CD4-positive, alpha-beta T cell (primary cell): ENCODE results near the gene TLCD3A. TPM values are rescaled to one million over a fixed set of nuclear protein-coding genes. Genes with fewer than 3 reads are reported as not detected.

Source experiments
- ATAC-seq: fragments of 200-7000 bp; cut with Tn5 transposase; one replicate; pipeline ENCODE4 v1.10.0; 2022; ENCODE audit warnings: mild to moderate bottlenecking; ENCODE audit not compliant: poor library complexity
- CTCF ChIA-PET: fragments of 350-600 bp; sonication (Branson Sonifier 250); formaldehyde crosslinking; loops from one replicate; lab custom pipeline; 2021; ENCODE audit warnings: antibody characterized with exemption, inconsistent platforms; lab: Charles Lee
- POLR2A ChIA-PET: fragments of 350-600 bp; sonication (Branson Sonifier 250); formaldehyde crosslinking; loops from one replicate; lab custom pipeline; 2021; ENCODE audit warnings: antibody characterized with exemption, inconsistent platforms; lab: Charles Lee
- DNase-seq, 14 experiments: peaks; one replicate each; pipeline ENCODE4 v3.0.0-alpha.2; 2013 to 2020; ENCODE audit warnings: mixed read lengths in 2 of 14
- H3K27ac ChIP-seq, 2 donors: one replicate each; pipeline versions ENCODE4 v1.5.1 to v1.7.0; 2013; ENCODE audit warnings: low read length in 2 of 2, low read depth in 1 of 2, mild to moderate bottlenecking in 1 of 2
- H3K27me3 ChIP-seq, 2 experiments: 1 replicate in 1 of 2; 2 replicates in 1 of 2; pipeline versions ENCODE4 v1.6.1 to v1.7.0; 2013; ENCODE audit warnings: low read length in 2 of 2, control low read depth in 1 of 2, mild to moderate bottlenecking in 1 of 2, moderate library complexity in 1 of 2; ENCODE audit not compliant: insufficient read depth in 2 of 2, control insufficient read depth in 1 of 2
- H3K36me3 ChIP-seq: one replicate; pipeline ENCODE4 v1.6.1; 2013; ENCODE audit warnings: low read length, control low read depth; ENCODE audit not compliant: insufficient read depth
- H3K4me1 ChIP-seq: one replicate; pipeline ENCODE4 v1.6.1; 2013; ENCODE audit warnings: low read length, control low read depth; ENCODE audit not compliant: insufficient read depth
- H3K4me3 ChIP-seq: one replicate; pipeline ENCODE4 v1.5.1; 2013; ENCODE audit warnings: mild to moderate bottlenecking, low read length, moderate library complexity
- H3K9me3 ChIP-seq, 2 experiments: 1 replicate in 1 of 2; 2 replicates in 1 of 2; pipeline versions ENCODE4 v1.6.1 to v1.7.0; 2013; ENCODE audit warnings: low read length in 2 of 2, mild to moderate bottlenecking in 2 of 2, control low read depth in 1 of 2, moderate library complexity in 1 of 2; ENCODE audit not compliant: control insufficient read depth in 1 of 2, insufficient read depth in 1 of 2
- H3K27ac Mint-ChIP-seq: one replicate; pipeline ENCODE4 v1.8.0; 2020; ENCODE audit warnings: mixed read lengths
- H3K27me3 Mint-ChIP-seq: one replicate; pipeline ENCODE4 v1.8.0; 2021; ENCODE audit warnings: mixed read lengths
- H3K36me3 Mint-ChIP-seq: one replicate; pipeline ENCODE4 v1.8.0; 2021; ENCODE audit warnings: low read depth, mixed read lengths
- H3K4me1 Mint-ChIP-seq: one replicate; pipeline ENCODE4 v1.8.0; 2021; ENCODE audit warnings: low read depth, mixed read lengths
- H3K4me3 Mint-ChIP-seq: one replicate; pipeline ENCODE4 v1.8.0; 2020; ENCODE audit warnings: mild to moderate bottlenecking, mixed read lengths
- H3K9me3 Mint-ChIP-seq: one replicate; pipeline ENCODE4 v1.8.0; 2020; ENCODE audit warnings: mixed read lengths
- CTCF ChIP-seq: fragments of 200-600 bp; IDR thresholded peaks from one replicate; pipeline ENCODE4 v1.8.0; 2022; ENCODE audit warnings: antibody characterized with exemption, mild to moderate bottlenecking
- intact Hi-C, 2 experiments: fragments of 100-400 bp; cut with DNase I in 1 of 2; cut with micrococcal nuclease in 1 of 2; formaldehyde crosslinking; loops; one replicate each; pipeline versions ENCODE4 v1.15.1 to v1.9.0; 2023 to 2025; cut with DNase I, micrococcal nuclease
- total RNA-seq, 174 experiments: library from RNA in 2 of 174; stranded (reverse) in 2 of 174; gene quantifications; one replicate each; pipeline ENCODE4 v1.2.3 and lab custom pipeline; 2021 to 2026

The TLCD3A gene
- total RNA-seq, 2 experiments from 2014 or later = 0.63 to 0.75 TPM

DNA sequence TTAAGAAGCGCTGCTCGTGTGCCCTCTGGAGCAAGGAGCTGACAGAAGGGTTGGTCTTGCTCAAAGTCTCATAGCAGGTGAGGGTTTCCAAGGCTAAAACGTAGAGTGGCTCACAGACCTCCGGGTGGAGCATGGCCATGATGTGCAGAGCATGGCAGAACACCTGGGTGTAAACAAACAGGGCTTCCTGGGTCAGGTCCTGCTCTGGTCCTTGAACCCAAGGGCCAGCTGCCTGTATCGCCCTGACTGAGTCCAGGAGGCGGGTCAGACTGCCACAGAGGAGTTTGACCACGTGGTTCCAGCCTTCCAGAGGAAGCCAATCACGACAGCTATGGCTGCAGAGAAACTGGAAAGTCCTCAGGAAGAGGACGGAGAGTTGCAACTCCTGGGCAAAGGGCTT, 12.5 kb downstream of the TLCD3A start:
- DNase-seq (no peak), ATAC-seq (no peak)
- CTCF ChIA-PET = no interaction called here
- no peaks in the 10 kb centered on the region for H3K9me3 ChIP-seq
- no peak overlapping the region for H3K4me3 ChIP-seq
- peaks cover 10% of the 10 kb centered on the region for H3K4me1 ChIP-seq
- no peak overlapping the region for H3K27ac ChIP-seq
- Mint-ChIP-seq H3K27ac (no peak overlapping the region), H3K4me1 (peaks cover 25% of the 10 kb centered on the region), H3K27me3 (no peaks in the 10 kb centered on the region), H3K36me3 (peaks cover 38% of the 10 kb centered on the region), H3K4me3 (no peak overlapping the region), H3K9me3 (no peaks in the 10 kb centered on the region)
- intact Hi-C loops = no loop called here
- POLR2A ChIA-PET = no interaction called here
- H3K36me3 ChIP-seq = peaks cover 52% of the 10 kb centered on the region
- no peak for TF ChIP-seq CTCF
- H3K27me3 ChIP-seq = no peaks in the 10 kb centered on the region

DNA sequence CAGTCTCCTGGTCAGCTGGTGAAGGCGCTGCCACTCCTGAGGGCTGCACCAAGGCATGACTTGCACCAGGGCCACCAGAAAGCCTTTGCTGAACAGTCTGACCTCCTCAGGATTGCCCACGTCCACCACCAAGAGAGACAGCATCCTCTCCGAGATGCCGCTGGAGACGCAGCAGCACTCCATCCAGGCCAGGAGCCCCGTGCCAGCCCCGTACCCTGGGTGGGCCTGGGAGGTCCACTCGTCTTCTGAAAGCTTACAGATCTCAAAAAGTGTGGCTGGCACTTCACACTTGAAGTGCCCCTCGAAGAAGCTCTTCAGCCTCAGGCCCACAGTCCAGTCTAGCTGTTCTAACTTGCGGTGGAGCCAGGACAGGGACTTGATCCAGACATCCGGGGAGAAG, 13.0 kb downstream of the TLCD3A start:
- CTCF ChIA-PET = no interaction called here
- POLR2A ChIA-PET = no interaction called here
- Histone ChIP-seq H3K27ac (no peak overlapping the region), H3K9me3 (no peaks in the 10 kb centered on the region), H3K36me3 (peaks cover 52% of the 10 kb centered on the region), H3K27me3 (no peaks in the 10 kb centered on the region), H3K4me1 (peaks cover 12% of the 10 kb centered on the region), H3K4me3 (no peak overlapping the region)
- Mint-ChIP-seq H3K36me3 (peaks cover 38% of the 10 kb centered on the region), H3K4me3 (no peak overlapping the region), H3K27ac (no peak overlapping the region), H3K9me3 (no peaks in the 10 kb centered on the region), H3K4me1 (peaks cover 29% of the 10 kb centered on the region), H3K27me3 (no peaks in the 10 kb centered on the region)
- intact Hi-C loops = no loop called here
- ATAC-seq (no peak), DNase-seq (no peak)
- no peak for TF ChIP-seq CTCF

- H3K27me3 ChIP-seq = no peaks in the 10 kb centered on the region
- POLR2A ChIA-PET = no interaction called here
- intact Hi-C loops = no loop called here
Measured at GRCh38 chr17:746181-746580, 13.8 kb downstream of the TLCD3A start.

More at GRCh38 chr17:746181-746580, 13.8 kb downstream of the TLCD3A start:
- H3K27ac ChIP-seq = no peak overlapping the region
- H3K9me3 Mint-ChIP-seq = no peaks in the 10 kb centered on the region
- H3K4me3 Mint-ChIP-seq = no peak overlapping the region
- CTCF ChIA-PET = no interaction called here
- H3K4me1 Mint-ChIP-seq = peaks cover 35% of the 10 kb centered on the region
- TF ChIP-seq CTCF = no peak
- peaks cover 18% of the 10 kb centered on the region for H3K4me1 ChIP-seq
- ATAC-seq = no peak
- H3K36me3 ChIP-seq = peaks cover 52% of the 10 kb centered on the region
- H3K36me3 Mint-ChIP-seq = peaks cover 35% of the 10 kb centered on the region
- H3K9me3 ChIP-seq = no peaks in the 10 kb centered on the region
- H3K27ac Mint-ChIP-seq = no peak overlapping the region
- no peaks in the 10 kb centered on the region for H3K27me3 Mint-ChIP-seq
- H3K4me3 ChIP-seq = no peak overlapping the region
- DNase-seq = no peak
